A204.1 (cell line): ENCODE measurements around the gene EVA1B.

ENCODE experiments used
- FAIRE-seq: peaks from 2 replicates; lab custom pipeline; 2012; peaks lifted over from hg19 to GRCh38; lab: Jason Lieb, UNC

EVA1B gene

GRCh38 chr1:36279110-36279788, 44.2 kb downstream of the EVA1B start:
- no peak for FAIRE-seq

DNA sequence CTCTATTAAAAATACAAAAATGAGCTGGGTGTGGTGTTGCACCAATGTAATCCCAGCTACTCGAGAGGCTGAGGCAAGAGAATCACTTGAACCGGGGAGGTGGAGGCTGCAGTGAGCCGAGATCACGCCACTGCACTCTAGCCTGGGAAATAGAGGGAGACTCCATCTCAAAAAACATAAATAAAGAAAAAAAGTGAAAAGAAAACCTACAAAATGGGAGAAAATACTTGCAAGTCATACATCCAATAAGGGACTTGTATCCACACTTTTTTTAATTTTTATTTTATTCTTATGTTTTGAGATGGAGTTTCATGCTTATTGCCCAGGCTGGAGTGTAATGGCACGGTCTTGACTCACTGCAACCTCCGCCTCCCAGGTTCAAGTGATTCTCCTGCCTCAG, 46.8 kb downstream of the EVA1B start:
- FAIRE-seq, result no peak

GRCh38 chr1:36274201-36274600, 49.2 kb downstream of the EVA1B start:
- FAIRE-seq, result no peak

DNA sequence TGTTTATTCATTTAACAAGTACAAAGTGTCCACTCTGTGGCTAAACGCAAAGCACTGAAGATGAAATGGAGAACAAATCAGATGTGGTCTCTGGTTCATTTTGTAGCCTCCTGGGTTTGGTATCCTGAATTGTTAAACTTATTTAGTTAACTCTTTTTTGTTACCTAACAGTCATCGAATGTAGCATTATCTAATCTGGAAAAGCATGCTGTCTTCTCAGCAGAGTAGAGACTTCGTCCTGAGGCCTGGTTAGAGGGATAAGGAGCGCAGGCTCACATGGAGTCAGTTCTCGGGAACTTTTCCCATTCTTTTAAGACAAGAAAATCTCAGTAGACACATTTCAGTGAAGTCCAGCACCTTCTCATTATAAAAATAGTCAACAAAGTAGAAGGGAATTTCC, 50.4 kb downstream of the EVA1B start:
- no peak for FAIRE-seq
